ENCODE results near the gene TNF.

DNA sequence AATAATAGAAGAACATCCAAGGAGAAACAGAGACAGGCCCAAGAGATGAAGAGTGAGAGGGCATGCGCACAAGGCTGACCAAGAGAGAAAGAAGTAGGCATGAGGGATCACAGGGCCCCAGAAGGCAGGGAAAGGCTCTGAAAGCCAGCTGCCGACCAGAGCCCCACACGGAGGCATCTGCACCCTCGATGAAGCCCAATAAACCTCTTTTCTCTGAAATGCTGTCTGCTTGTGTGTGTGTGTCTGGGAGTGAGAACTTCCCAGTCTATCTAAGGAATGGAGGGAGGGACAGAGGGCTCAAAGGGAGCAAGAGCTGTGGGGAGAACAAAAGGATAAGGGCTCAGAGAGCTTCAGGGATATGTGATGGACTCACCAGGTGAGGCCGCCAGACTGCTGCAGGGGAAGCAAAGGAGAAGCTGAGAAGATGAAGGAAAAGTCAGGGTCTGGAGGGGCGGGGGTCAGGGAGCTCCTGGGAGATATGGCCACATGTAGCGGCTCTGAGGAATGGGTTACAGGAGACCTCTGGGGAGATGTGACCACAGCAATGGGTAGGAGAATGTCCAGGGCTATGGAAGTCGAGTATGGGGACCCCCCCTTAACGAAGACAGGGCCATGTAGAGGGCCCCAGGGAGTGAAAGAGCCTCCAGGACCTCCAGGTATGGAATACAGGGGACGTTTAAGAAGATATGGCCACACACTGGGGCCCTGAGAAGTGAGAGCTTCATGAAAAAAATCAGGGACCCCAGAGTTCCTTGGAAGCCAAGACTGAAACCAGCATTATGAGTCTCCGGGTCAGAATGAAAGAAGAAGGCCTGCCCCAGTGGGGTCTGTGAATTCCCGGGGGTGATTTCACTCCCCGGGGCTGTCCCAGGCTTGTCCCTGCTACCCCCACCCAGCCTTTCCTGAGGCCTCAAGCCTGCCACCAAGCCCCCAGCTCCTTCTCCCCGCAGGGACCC is 981 bp upstream of the TNF start:
- TF ChIP-seq, protein P1, sequence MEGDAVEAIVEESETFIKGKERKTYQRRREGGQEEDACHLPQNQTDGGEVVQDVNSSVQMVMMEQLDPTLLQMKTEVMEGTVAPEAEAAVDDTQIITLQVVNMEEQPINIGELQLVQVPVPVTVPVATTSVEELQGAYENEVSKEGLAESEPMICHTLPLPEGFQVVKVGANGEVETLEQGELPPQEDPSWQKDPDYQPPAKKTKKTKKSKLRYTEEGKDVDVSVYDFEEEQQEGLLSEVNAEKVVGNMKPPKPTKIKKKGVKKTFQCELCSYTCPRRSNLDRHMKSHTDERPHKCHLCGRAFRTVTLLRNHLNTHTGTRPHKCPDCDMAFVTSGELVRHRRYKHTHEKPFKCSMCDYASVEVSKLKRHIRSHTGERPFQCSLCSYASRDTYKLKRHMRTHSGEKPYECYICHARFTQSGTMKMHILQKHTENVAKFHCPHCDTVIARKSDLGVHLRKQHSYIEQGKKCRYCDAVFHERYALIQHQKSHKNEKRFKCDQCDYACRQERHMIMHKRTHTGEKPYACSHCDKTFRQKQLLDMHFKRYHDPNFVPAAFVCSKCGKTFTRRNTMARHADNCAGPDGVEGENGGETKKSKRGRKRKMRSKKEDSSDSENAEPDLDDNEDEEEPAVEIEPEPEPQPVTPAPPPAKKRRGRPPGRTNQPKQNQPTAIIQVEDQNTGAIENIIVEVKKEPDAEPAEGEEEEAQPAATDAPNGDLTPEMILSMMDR (conservative IDR thresholded peaks at IDR 0.05): no peak
- TF ChIP-seq ZFX (IDR thresholded peaks at IDR 0.05): no peak

All from C4-2B (cell line).